SK-N-SH treated with all-trans-retinoic acid at 6 μM for 48 hours (cell line): Measurements from ENCODE around the gene SCFD2.

Source experiments
- ATAC-seq: fragments of 200-7000 bp; cut with Tn5 transposase; 3 replicates; pipeline ENCODE4 v1.9.1; 2020; ENCODE audit warnings: mild to moderate bottlenecking, moderate library complexity
- ARNTL ChIP-seq: fragments of 450-650 bp; formaldehyde crosslinking; IDR thresholded peaks from 2 replicates; pipeline ENCODE4 v1.5.0; 2020; ENCODE audit warnings: low read depth, mild to moderate bottlenecking, moderate library complexity, borderline replicate concordance
- BACH2 ChIP-seq: fragments of 250-450 bp; sonication (Bioruptor Pico); IDR thresholded peaks from 2 replicates; pipeline ENCODE4 v1.9.0; 2021; ENCODE audit warnings: mild to moderate bottlenecking, borderline replicate concordance
- CREB5 ChIP-seq: fragments of 250-450 bp; sonication (Bioruptor Pico); IDR thresholded peaks from 2 replicates; pipeline ENCODE4 v1.5.1; 2020; ENCODE audit warnings: low read depth, mild to moderate bottlenecking, moderate library complexity
- CSDC2 ChIP-seq: fragments of 250-450 bp; sonication (Bioruptor Pico); IDR thresholded peaks from 2 replicates; pipeline ENCODE4 v1.5.0; 2020; ENCODE audit warnings: mild to moderate bottlenecking, moderate library complexity
- CSRNP3 ChIP-seq: fragments of 250-450 bp; sonication (Bioruptor Pico); IDR thresholded peaks from 2 replicates; pipeline ENCODE4 v1.5.1; 2021; ENCODE audit warnings: mild to moderate bottlenecking, moderate library complexity
- GLIS3 ChIP-seq: fragments of 250-450 bp; sonication (Bioruptor Pico); IDR thresholded peaks from 2 replicates; pipeline ENCODE4 v1.5.0; 2020; ENCODE audit warnings: mild to moderate bottlenecking, moderate library complexity
- ISL1 ChIP-seq: fragments of 250-450 bp; sonication (Bioruptor Pico); IDR thresholded peaks from 2 replicates; pipeline ENCODE4 v2.1.2; 2022; ENCODE audit warnings: mild to moderate bottlenecking, moderate library complexity
- PATZ1 ChIP-seq: fragments of 250-450 bp; sonication (Bioruptor Pico); IDR thresholded peaks from 2 replicates; pipeline ENCODE4 v1.8.0; 2020; ENCODE audit warnings: mild to moderate bottlenecking, moderate library complexity, borderline replicate concordance
- POU6F1 ChIP-seq: fragments of 250-450 bp; sonication (Bioruptor Pico); IDR thresholded peaks from 2 replicates; pipeline ENCODE4 v1.8.0; 2021; ENCODE audit warnings: low read depth, mild to moderate bottlenecking, moderate library complexity, borderline replicate concordance
- PPARA ChIP-seq: fragments of 250-450 bp; sonication (Bioruptor Pico); IDR thresholded peaks from 2 replicates; pipeline ENCODE4 v1.5.0; 2020; ENCODE audit warnings: mild to moderate bottlenecking, borderline replicate concordance
- RARB ChIP-seq: fragments of 250-450 bp; sonication (Bioruptor Pico); IDR thresholded peaks from 2 replicates; pipeline ENCODE4 v1.8.0; 2021; ENCODE audit warnings: mild to moderate bottlenecking, moderate library complexity
- SNAI2 ChIP-seq: fragments of 250-450 bp; sonication (Bioruptor Pico); IDR thresholded peaks from 2 replicates; pipeline ENCODE4 v1.5.0; 2020; ENCODE audit warnings: mild to moderate bottlenecking, moderate library complexity
- TCF4 ChIP-seq: fragments of 250-450 bp; sonication (Bioruptor Pico); IDR thresholded peaks from 2 replicates; pipeline ENCODE4 v1.8.0; 2021; ENCODE audit warnings: mild to moderate bottlenecking, moderate library complexity, borderline replicate concordance
- TOX ChIP-seq: fragments of 250-450 bp; sonication (Bioruptor Pico); IDR thresholded peaks from 2 replicates; pipeline ENCODE4 v1.8.0; 2021; ENCODE audit warnings: mild to moderate bottlenecking, moderate library complexity, borderline replicate concordance
- ZC3H10 ChIP-seq: fragments of 250-450 bp; sonication (Bioruptor Pico); IDR thresholded peaks from 2 replicates; pipeline ENCODE4 v1.5.1; 2021; ENCODE audit warnings: mild to moderate bottlenecking, moderate library complexity
- ZFP3 ChIP-seq: fragments of 250-450 bp; sonication (Bioruptor Pico); IDR thresholded peaks from 2 replicates; pipeline ENCODE4 v1.5.0; 2020; ENCODE audit warnings: mild to moderate bottlenecking, moderate library complexity
- ZNF565 ChIP-seq: fragments of 450-650 bp; formaldehyde crosslinking; conservative IDR thresholded peaks from 2 replicates; pipeline ENCODE4 v1.5.0; 2020; ENCODE audit warnings: low read depth, mild to moderate bottlenecking, moderate library complexity

Gene SCFD2

GRCh38 chr4:53162969-53163368 lies 202.9 kb downstream of the SCFD2 start (continued):
- no peak for TF ChIP-seq PPARA (CRISPR knock-in tag)

GRCh38 chr4:53161787-53162433 lies 204.0 kb downstream of the SCFD2 start:
- ATAC-seq: no peak
- TF ChIP-seq TCF4 (CRISPR knock-in tag) (no peak), CSRNP3 (CRISPR knock-in tag) (no peak), CSDC2 (CRISPR knock-in tag) (no peak)

GRCh38 chr4:53161051-53161786 lies 204.6 kb downstream of the SCFD2 start:
- no peak for TF ChIP-seq CSDC2 (CRISPR knock-in tag)
- peak; percentile 19; the same call in 1 of the 2 replicates for TF ChIP-seq TCF4 (CRISPR knock-in tag)
- ATAC-seq: no peak

- TF ChIP-seq BACH2: no peak
- no peak for ATAC-seq
Observed at GRCh38 chr4:53156896-53157295, 209.0 kb downstream of the SCFD2 start.

- no peak for TF ChIP-seq ZC3H10 (CRISPR knock-in tag)
- TF ChIP-seq ISL1 (CRISPR knock-in tag): no peak
- no peak for TF ChIP-seq PATZ1 (CRISPR knock-in tag)
- no peak for TF ChIP-seq GLIS3 (CRISPR knock-in tag)
- no peak for TF ChIP-seq ARNTL (CRISPR knock-in tag)
- no peak for TF ChIP-seq CSRNP3 (CRISPR knock-in tag)
- no peak for TF ChIP-seq POU6F1
- TF ChIP-seq TOX (CRISPR knock-in tag): no peak
- no peak for TF ChIP-seq CREB5 (CRISPR knock-in tag)
- TF ChIP-seq RARB: no peak
- TF ChIP-seq ZNF565: no peak
- TF ChIP-seq ZFP3 (CRISPR knock-in tag): no peak
- no peak for TF ChIP-seq PPARA (CRISPR knock-in tag)
- no peak for TF ChIP-seq SNAI2
- ATAC-seq: no peak
Observed at GRCh38 chr4:53152467-53152866, 213.4 kb downstream of the SCFD2 start.
